ENCODE data around the gene AKNA. TPM values are rescaled to one million over a fixed set of nuclear protein-coding genes. Genes with fewer than 3 reads are reported as not detected.

AKNA gene
- total RNA-seq, 1 experiment from 2014 or later: 5.1 TPM

DNA sequence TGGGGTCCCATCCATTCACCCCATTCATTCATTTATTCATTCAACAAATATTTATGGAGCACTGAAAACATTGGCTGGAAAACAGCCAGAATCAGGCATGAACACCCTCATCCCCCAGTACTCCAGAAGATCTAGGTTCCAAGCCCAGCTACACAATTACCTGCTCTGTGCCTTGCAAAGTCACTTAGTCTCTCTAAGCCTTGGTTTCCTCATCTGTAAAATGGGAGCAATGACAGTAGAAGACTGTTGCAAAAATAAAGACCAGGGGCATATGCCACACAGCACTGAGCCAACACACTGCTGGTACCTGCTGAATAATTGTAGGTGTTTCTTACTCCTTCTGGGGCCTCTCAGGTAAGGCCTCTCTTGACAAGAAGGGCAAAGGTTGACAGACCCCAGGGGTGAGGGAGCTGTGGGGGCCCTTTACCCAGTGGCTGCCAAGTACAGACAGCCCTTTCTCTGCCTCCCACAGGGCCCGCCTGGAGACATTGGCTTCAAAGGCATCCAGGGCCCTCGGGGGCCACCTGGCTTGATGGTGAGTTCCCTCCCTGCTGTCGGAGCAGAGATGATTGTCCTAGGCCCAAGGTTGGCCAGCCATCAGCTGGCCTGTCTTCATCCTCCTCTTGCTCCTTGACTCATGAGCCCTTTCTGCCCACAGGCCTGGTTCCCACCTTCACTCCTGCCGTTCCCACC lies 87.5 kb downstream of the AKNA start:
- in situ Hi-C loops (cut with HindIII; ENCODE audit: low sequenced_read_pairs): no loop called here
- DNase-seq (ENCODE audit: low spot score): no peak

DNA sequence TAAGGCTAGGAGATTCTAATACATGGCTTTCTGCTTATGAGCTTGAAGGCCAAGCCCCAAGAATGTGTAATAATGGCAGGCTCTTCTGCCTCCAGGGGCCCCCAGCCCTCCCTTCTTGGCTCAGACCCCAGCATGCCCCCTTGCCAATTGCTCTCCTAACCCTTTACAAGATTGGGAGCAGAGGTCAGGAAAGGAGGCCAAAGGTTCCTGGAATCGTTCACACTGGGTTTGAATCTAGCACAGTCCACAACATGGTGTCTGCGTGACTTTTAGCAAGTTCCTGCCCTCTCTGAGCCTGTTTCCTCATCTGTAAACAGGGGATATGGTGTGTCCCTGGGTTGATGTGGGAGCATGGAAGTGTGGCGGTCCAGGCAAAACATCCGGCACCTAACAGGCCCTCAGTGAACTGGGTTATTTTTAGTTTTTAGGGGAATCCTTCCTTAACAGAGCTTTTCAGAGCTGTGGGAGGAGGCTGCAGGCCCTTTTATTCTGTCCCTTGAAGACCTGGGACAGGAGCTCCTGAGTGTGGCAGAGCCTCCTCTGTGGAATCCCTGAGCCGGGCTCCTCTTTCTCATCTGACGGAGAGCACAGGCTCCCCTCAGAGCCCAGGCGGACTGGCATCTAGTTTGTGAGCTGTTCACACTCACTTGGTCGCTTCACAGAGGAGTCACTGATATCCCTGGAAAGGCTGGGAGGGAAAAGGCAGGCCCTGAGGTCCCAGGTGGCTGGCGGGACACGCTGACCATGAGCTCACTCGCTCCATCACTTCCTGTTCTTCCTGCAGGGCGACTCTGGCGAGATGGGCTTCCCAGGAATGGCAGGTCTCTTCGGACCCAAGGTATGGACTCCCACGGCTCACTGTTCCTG lies 88.3 kb downstream of the AKNA start:
- DNase-seq (ENCODE audit: low spot score): no peak
- in situ Hi-C loops (cut with HindIII; ENCODE audit: low sequenced_read_pairs): no loop called here

DNA sequence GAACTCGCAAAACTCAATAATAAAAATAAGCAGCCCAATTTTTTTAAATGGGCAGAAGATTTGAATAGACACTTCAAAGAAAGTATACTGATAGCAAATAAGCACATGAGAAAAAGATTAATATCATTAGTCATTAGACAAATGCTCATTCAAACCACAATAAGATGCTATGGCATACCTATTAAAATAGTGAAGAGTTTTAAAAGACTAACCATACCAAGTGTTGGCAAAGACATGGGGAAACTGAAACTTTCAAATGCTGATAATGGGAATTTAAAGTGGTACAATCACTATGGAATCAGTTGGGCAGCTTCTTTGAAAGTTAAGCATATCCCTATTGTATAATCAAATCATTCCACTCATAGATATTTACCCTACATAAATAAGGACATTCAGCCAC lies 91.4 kb downstream of the AKNA start:
- in situ Hi-C loops (cut with HindIII; ENCODE audit: low sequenced_read_pairs): no loop called here
- no peak for DNase-seq (ENCODE audit: low spot score)

DNA sequence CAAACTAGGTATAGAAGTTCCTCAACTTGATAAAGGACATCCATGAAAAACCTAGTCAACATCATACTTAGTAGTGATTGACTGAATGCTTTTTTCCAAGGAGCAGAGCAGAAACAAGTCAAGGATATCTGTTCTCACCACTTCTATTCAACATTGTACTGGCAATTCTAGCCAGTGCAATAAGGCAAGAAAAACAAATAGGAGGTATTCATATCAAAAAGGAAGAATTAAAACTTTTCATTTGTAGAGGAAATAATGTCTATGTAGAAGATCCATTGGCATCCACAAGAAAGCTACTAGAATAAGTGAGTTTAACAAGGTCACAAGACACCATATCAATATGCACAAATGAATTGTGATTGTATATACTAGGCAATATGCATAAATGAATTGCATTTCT lies 93.1 kb downstream of the AKNA start:
- in situ Hi-C loops (cut with HindIII; ENCODE audit: low sequenced_read_pairs): no loop called here
- DNase-seq (ENCODE audit: low spot score): no peak

DNA sequence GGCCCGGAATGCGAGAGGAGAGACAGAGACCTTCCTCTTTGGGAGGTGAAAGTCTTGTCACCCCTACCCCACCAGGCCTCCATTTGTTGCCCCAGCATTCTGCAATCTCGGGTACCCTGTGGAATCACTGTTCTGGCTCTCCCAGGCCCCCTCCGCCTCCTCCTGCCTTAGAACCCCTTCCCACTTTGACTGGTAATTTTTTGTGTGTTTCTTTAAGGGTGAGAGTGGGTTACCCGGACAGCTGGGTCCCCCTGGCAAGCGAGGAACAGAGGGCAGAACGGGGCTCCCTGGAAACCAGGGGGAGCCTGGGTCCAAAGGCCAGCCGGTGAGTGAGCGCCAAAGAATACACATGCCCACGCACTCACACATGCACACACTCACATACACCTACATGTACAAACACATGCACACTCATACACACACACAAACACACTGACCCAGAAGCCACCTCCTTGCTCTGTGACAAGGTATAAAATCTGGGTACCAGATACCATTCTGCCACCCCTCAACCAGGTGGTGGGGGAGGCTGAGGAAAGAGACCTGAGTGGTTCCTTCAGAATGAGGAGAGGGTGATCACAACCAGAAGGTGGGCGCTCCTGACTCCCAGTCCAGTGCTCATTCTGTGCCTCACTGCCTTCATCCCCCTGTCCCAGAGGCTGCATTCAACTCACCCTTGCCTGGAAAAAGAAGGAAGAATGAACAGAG lies 95.7 kb downstream of the AKNA start:
- no peak for DNase-seq (ENCODE audit: low spot score)
- in situ Hi-C loops (cut with HindIII; ENCODE audit: low sequenced_read_pairs): no loop called here

DNA sequence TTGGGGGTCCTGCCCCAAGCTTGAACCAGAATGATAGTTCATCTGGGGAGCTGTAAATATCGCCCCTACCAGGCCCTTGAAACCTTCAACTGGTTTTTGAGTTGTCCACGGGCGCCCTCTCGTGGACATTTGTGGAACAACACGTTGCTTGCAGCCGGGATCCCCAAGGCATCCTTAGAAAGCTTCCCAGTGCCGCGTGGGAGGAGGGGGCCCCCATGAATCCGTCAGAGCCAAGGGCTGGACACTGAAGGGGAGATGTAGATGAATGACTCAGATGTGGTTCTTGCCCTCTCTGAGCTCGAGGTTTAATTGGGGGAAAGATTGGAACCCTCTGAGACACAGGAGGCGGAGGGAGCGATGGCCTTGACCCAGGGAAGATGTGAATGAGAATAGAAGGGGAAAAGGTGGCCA lies 96.7 kb downstream of the AKNA start:
- in situ Hi-C loops (cut with HindIII; ENCODE audit: low sequenced_read_pairs): no loop called here
- peak; percentile 84 for DNase-seq (ENCODE audit: low spot score)

DNA sequence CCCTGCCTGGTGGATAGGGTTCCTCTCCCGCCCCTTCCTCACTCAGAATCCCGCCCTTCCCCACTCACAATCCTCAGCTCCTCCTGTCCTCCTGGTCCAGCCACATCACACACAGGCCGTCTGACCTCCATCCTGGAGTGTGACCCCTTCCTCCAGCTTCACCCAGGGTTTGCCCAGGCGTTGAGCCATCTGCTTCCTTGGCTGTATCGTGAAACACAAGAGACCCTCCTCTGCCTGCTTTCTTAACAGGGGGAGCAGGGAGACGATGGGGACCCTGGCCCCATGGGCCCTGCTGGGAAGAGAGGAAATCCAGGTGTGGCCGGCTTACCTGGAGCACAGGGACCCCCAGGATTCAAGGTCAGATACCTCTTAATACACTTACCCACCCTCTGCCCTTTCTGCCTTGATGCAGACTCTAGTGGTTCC lies 97.2 kb downstream of the AKNA start:
- no peak for DNase-seq (ENCODE audit: low spot score)
- in situ Hi-C loops (cut with HindIII; ENCODE audit: low sequenced_read_pairs): no loop called here

DNA sequence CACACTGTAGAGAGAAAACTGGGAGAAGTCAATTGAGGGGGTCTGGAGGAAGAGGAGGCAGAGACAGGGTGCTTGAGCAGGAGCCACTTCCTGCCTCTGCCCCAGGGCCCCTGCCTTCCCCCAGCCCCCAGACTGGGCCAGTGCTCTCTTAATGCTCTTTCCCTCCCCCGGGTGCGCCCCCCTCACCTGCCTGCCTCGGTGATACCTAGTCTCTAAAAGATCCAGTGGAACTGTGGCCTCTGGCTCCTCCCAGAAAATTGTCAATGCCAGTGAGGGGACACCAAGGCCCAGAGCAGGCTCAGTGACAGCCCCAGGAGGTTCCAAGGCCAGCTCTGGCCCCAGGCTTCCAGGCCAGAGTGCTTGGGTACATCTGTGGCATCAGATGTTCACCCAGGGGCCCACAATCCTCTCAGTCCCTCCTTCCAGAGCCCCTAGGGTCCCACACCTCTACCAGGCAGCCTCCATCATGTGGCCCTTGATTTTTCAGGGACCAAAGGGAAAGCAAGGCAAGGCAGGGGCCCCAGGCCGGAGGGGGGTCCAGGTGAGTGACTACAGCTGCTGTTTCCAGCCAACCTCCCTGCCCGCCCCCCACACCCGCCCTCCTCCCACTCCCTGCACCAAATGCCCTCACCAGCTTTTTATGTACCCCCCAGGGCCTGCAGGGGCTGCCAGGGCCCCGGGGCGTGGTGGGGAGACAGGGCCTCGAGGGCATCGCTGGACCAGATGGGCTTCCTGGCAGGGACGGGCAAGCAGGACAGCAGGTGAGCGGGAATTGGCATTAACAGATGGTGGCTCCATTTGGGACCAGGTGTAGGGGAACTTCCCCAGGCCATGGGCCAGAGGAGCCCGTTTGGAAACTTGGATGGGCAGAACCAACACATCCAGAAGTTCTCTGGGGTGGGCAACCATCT lies 98.0 kb downstream of the AKNA start:
- in situ Hi-C loops (cut with HindIII; ENCODE audit: low sequenced_read_pairs): no loop called here

DNA sequence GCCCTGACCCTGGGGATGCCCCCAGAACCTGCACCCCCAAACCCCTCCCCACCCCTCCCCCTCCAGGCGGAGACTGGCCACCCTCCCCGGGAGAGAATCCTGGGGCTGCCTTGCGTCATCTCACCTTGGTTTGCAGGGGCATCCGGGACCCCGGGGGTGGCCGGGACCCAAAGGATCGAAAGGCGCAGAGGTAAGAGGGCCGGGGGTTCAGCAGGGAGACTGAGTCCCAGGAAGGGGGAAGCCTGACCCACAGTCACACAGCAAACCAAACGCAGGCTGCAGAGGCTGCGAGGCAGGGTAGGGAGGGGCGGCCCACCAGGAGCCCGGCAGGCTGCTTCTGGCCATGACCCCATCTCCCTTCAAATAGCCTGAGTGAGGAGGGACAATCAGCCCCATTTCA lies 98.7 kb downstream of the AKNA start:
- DNase-seq (ENCODE audit: low spot score): no peak
- in situ Hi-C loops (cut with HindIII; ENCODE audit: low sequenced_read_pairs): no loop called here

More for the DNA sequence above, 98.0 kb downstream of the AKNA start:
- DNase-seq (ENCODE audit: low spot score): peak; percentile 92

DNA sequence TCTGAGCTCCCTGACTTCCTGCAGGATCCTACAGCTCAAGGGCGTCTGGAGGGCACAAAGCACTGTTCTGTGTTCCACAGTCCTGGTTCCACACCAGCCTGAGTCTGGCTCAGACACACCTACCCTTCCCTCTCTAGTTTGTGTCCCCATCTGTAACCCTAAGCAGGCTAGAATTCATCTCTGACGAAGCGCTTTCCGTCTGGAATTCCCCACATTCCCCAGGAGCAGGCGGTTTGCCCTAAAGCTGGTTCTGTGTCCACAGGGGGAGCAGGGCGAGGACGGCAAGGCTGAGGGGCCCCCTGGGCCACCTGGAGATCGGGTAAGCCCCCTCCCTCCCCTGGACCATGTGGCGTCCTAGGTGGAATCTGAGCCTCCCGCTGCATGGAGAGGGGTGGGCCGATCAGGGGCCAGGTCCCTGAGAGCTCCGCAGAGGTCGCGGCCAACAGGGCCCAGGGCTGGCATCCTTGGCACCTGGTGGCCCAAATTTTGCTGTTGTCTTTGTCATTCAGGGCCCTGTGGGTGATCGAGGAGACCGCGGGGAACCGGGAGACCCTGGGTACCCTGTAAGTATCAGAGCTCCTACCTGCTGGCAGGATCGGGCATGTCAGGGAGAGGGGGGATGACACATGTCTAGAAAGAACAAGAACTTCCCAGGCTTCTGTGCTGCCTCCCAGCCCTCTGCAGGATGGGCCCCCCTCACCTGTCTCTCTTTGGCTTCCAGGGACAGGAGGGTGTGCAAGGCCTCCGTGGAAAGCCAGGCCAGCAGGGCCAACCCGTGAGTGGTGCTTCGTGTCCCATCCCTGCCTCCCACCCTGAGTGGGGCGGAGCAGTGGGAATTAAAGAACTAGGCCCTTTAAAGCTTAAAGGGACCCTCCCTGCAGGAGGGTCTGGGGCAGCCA lies 99.3 kb downstream of the AKNA start:
- in situ Hi-C loops (cut with HindIII; ENCODE audit: low sequenced_read_pairs): no loop called here
- no peak for DNase-seq (ENCODE audit: low spot score)

DNA sequence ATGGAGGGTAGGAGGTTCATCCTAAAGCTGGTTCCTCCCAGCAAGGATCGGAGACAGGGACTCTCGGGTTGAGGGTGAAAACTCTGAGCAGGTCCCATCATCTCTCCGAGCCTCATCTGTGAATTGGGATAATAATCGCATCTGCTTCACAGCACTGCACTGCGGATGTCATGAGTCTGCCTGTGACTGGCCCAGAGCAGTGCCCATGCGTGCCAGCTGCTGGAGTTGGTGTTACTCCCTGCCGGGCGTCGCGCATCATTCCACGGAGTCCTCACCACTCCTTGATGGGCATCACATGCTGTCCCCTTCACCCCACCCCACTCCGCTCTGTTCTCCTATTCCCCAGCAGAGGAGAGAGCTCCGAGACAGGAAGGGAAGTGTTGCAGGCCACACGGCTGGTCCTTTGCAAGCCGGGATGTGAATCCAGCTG lies 100.0 kb downstream of the AKNA start:
- in situ Hi-C loops (cut with HindIII; ENCODE audit: low sequenced_read_pairs): no loop called here
- no peak for DNase-seq (ENCODE audit: low spot score)

DNA sequence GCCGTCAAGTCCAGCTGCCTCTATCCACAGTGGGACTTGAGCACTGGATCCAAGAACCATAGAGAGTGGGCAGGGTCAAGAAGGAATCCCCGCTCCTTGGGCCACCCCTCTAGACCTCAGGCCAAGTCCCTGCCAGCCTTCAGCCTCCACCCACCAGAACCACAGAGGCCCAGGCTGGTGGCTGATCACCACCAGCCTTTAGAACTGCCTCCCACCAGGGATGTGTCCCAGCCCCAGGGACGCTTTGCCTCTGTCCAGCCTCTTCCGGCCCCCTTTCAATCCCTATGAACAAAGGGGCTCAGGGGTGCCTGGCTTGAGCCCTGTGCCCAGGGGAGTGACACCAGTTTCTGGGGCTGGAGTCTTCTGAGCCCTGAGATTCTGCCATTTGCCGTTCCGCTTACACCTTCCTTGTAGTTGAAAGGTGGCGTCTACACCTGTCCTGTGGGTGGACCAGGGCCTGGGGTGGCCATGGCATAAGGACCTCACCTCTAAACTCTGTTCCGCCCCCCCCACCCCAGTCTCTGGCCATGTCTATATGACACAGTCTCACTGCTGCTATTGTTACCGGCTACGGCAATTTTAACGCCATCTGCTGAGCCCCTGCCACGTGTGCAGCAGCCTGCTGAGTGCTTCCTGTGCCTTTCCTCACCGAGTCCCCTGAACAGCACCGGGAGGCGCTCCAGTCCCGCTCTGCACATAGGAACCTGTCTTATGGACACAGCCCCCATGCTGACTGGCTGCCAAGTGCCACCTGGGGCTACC lies 100.6 kb downstream of the AKNA start:
- DNase-seq (ENCODE audit: low spot score): peak; percentile 72
- in situ Hi-C loops (cut with HindIII; ENCODE audit: low sequenced_read_pairs): no loop called here

DNA sequence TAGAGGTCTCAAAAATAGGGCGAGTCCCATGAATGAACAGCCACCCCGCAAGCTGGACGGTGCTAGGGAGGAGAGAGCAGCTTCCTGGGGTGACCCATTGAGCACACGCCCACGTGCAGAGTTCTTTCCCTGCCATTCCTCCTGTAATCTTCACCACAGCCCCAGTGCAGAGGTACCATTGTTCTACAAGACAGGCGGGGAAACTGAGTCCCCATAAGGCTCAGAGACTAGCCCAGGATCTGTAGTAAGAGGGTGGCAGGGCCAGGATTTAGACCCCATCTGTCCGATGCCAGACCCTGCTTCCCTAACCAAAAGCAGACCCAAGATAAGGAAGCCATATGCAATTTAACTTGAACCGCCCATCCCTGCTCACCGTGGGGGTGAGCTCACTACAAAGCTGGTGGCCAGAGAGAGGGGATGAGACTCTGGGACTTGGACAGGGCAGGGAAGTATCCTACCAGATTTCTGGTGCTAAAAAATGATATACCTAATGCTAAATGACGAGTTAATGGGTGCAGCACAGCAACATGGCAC lies 101.6 kb downstream of the AKNA start:
- no peak for DNase-seq (ENCODE audit: low spot score)
- in situ Hi-C loops (cut with HindIII; ENCODE audit: low sequenced_read_pairs): no loop called here

DNA sequence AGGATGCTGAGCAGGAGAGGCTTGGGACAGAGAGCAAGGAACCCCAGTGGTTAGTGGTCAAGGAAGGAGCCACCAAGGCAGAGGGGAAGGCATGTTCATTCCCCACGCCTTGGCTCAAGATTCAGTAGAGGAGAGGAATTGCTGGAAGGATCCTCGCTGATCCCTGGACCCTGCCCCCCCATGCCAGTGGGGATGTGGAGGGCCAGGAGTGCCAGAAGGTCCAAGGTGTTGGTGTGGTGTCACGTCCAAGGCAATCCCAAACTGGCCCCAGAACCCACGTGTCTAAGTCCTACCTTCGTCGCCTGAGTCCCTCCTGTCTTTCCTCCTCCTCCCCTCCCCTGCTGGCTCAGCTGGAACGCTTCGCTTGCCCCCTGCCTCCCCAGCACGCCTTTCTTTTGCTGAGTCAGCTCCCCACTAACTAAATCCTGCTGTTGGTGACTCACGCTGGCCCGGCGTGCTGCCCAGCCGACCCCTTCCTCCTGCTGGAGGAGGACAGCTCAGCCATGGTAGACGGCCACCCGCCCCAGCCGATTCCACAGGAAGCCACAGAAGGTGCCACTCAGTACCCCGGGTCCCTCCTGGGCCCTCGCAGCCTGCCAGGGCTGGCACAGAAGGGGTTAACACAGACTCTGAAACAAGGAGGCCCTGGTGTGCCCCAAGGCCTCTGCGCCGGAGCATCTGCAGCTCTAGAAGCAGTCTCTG lies 102.5 kb downstream of the AKNA start:
- in situ Hi-C loops (cut with HindIII; ENCODE audit: low sequenced_read_pairs): no loop called here
- DNase-seq (ENCODE audit: low spot score): no peak

DNA sequence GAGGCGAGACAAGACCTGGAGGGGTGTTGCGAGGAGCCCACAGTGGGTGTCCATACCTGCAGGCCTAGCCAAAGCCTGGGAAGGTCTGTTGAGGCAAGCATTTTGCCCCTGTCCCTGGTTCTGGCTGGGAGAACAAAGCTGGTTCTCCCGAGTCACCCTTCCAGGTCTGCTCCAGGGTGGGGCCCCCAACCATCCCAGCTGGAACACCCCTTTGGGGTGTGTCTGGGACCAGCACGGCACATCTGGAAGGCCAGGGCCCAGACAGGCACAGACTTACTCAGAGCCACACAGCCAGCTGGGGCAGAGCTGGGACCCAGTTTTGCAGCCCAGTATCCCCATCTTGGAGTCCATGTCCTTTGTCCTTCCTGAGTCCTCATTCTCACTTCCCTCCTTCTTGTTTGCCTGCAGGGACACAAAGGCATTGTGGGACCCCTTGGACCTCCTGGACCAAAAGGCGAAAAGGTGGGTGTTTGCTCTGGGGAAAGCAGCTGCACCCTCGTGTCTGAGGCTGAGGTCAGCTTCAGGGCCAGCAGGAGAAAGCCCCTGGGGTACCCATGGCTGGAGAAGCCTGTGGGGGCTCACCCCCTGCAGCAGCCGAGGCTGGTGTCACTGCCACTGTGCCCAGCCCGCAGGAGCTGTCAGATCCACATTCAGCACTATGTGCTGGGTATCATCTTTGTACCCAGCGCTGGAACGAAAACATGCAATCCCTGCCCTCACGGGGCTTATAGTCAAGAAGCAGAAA lies 103.3 kb downstream of the AKNA start:
- in situ Hi-C loops (cut with HindIII; ENCODE audit: low sequenced_read_pairs): no loop called here
- DNase-seq (ENCODE audit: low spot score): no peak
